ENCODE data around the gene TMEM167B.
A peak's percentile ranks its signal among the peaks of the same experiment; 100 is the strongest.

TMEM167B gene

DNA sequence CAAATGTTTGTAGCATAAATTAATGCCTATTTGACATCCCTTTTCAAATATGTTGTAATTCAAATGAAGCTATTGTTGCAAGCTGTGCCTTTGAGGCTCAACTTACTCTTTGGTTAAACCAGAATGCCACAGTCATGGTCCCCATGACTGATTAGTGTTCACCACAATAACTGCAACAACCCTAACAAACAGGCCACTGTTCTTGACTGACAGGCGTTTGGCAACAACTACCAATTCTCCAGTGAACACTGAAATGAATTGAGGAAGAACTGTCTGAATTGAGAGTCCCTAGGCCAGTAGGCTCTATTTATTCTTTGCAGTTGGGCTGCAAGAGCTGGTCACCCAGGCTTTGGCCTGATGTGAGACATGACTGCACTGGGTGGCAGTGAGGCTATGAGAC, 6.6 kb upstream of the TMEM167B start:
- DNase-seq: peak; percentile 87

DNA sequence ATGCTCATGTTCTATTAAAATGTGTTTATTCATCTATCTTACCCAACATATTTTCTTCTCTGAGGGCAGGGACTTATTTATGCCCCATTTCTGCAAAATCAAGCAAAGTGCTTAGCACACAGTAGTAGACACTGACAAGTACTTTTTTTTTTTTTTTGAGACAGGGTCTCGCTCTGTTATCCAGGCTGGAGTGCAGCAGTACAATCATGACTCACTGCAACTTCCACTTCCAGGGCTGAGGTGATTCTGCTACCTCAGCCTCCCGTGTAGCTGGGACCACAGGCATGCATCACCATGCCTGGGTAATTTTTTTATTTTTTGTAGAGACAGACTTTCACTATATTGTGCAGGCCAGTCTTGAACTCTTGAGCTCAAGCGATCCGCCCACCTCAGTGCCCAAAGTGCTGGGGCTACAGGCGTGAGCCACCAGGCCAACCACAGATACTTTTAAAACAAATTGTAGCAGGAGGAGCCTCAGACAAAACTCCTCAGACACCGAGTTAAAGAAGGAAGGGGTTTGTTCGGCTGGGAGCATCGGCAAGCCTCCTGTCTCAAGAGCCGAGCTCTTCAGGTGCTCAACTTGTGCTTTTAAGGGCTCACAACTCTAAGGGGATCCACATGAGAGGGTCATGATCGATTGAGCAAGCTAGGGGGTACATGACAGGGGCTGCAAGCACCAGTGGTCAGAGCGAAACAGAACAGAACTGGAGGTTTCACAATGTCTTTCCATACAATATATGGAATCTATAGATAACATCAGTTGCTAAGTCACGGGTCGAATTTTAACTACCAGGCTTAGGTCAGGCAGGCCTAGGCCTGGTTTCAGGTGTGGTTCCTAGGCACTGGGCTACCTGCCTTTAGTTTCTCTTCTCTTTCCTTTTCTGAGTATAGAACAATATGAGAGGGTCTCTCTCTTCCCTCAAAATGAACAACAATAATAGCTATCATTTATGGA, 5.7 kb upstream of the TMEM167B start:
- DNase-seq: no peak

DNA sequence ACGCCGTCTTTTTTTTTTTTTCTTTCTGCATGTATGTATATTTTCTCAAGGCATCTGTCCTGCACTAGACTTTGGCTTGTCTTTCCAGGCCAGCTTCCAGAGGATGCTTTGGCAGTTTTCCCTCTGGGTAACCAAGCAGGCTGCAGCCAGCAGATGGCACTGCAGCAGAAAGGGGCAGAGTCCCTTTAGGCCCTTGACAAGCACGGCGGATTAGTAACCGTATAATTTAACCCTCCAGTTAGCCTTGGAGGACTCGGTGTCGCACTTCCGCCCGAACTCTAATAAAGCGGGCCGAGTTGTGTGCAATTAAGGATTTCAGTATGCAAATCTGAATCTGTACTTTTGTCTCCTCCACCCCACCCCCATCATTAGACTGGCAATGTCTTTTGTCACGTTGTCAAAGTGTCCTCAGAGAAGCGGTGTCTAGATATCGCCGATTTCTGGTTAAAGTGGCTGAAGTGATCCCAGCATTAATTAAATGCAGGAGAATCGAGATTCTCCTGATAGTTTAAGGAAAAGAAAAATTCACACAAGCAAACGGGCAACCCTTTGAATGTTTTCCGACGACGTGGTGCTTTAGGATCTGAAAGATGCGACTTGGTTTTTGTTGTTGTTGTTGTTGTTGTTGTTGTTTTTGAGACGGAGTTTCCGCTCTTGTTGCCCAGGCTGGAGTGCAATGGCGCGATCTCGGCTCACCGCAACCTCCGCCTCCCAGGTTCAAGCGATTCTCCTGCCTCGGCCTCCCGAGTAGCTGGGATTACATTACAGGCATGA, 1.1 kb upstream of the TMEM167B start:
- peak; percentile 92 for DNase-seq

GRCh38 chr1:109091078-109091838, 694 bp downstream of the TMEM167B start:
- DNase-seq: no peak

DNA sequence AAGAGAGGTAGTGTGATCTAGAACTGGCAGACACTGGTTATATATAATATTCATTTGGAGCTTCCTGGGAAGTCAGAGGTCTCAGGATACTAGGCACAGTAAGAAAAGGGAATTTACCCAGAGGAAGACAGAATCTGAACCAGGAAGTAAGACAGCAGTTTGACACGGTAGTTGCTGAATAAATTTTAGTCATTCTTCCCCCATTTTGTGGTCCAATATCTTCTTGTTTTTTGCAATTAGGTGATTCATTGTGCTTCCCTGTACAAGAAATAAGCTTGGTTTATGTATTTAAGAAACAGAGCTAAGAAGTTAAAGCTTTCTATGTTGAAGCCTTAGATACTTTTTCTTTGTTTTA, 1.3 kb downstream of the TMEM167B start:
- DNase-seq: no peak

GRCh38 chr1:109094377-109094803, 3.8 kb downstream of the TMEM167B start:
- no peak for DNase-seq

DNA sequence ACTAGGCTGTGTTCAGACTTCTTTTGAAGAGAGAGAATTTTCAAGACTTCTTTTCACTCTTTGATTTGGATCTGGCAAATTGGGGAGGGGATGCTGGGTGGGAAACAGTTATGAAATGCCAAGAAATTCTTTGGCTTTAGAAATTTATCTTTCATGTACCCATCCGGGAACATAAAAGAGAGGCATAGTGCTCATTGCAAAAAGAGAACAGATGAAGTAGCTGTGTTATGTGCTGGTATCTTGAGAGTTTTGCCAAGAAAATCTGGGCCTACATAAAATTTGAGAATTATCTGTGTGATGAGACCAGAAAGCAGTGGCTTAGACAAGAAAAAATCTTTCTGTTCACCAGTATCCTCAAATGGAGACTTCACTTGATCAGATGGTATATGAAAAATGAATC, 4.3 kb downstream of the TMEM167B start:
- DNase-seq: no peak

DNA sequence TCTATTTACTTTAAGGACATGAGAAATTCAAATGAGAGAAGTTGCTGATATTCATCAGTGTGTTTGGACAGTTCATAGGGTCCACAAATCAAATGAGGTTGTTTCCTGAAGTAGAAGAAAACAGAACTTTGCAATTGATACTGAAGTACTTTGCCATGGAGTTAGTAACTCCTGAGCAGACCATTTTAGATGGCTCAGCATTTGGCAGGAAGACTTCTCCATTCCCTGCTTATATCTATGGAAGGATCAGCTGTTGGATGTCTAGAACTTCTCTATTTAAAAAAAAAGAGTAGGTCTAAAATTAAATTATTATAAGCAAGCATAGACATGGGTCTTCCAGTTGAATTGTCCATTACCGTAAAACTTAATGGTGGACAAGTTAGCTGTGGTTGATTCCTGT, 5.1 kb downstream of the TMEM167B start:
- DNase-seq: no peak

DNA sequence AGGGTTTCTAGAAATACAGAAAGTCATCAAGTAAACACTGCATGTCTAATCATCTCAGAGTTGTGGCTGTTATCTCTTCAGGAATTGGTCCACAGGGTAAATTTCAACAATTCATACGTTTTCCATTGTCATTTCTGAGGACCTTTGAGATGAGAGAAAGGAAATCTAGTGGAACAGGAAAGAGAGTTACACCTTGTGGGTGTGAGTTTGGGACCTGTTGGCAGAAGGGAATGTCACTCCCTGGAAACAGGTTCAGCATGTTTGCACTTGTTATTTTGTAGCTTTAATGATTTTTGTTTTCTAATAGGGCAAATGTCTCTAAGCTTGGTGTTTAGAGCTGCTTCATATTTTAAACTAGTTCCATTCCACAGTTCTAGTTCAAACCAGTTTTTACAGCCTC, 5.6 kb downstream of the TMEM167B start:
- DNase-seq: no peak

GRCh38 chr1:109099938-109100773, 9.6 kb downstream of the TMEM167B start:
- DNase-seq: peak; percentile 97

- DNase-seq: no peak
Measured at GRCh38 chr1:109104364-109105151, 14.0 kb downstream of the TMEM167B start.

DNA sequence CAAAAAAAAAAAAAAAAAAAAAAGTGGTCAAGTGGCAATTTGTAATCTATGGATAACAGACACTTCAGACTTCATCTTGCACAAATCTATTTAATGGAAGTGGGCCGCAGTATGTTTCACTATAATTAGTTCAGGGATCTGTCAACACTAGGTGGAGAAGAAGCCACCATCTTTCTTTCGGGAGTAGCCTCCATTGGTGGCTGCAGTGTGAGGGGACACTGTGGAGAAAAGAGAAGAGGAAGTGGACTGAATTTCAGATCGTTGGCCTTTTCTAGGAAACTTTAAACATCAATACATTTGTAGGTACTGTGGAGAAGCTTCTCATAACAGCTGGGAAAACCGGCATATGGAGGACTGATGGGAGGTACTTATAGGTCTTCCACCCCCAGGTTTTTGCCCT, 15.3 kb downstream of the TMEM167B start:
- no peak for DNase-seq

DNA sequence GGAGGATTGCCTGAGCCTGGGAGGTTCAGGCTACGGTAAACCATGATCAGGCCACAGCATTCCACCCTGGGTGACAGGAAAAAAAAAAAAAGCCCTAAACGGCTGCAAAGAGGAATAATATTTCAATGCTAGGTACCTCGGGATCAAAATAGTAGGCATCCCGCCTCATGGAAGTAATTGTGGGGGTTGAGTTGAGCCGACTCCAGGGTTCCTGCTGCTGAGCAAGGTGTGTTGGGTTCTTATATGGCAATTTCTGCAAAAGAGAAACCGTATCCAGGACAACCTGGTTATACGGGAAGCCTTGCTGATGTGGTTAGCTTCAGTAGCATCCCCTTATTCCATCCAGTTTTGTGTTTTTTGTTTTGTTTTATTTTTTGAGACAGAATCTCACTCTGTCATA, 17.2 kb downstream of the TMEM167B start:
- DNase-seq: no peak

- no peak for DNase-seq
Measured at GRCh38 chr1:109109906-109110305, 19.3 kb downstream of the TMEM167B start.

- DNase-seq: no peak
Measured at GRCh38 chr1:109111386-109112055, 21.0 kb downstream of the TMEM167B start.

GRCh38 chr1:109112056-109112651, 21.6 kb downstream of the TMEM167B start:
- DNase-seq: peak; percentile 52

- peak; percentile 92 for DNase-seq
Measured at GRCh38 chr1:109112652-109113285, 22.2 kb downstream of the TMEM167B start.

- DNase-seq: peak; percentile 10
Measured at GRCh38 chr1:109113590-109114341, 23.2 kb downstream of the TMEM167B start, which contains the start of gene ELAPOR1. Gene ELAPOR1, plus strand, starts transcription at chr1:109114115. Its CDS starts 69 bp downstream, at chr1:109114184.

- DNase-seq: no peak
Measured at GRCh38 chr1:109114342-109114674, 23.7 kb downstream of the TMEM167B start.
